HL-60 (cell line): Measurements from ENCODE around the gene LZTFL1.

Experiments
- DNase-seq, 2 experiments: peaks; one replicate each; pipeline ENCODE4 v3.0.0-alpha.2; 2010 to 2020; ENCODE audit warnings: low read depth in 1 of 2, low spot score in 1 of 2
- H3K27ac ChIP-seq: fragments of 250-450 bp; sonication (Bioruptor Pico); replicated peaks from 2 replicates; pipeline ENCODE4 v1.5.1; 2020; ENCODE audit warnings: mild to moderate bottlenecking, moderate library complexity
- H3K27me3 ChIP-seq: fragments of 250-450 bp; sonication (Bioruptor Pico); 2 replicates; pipeline ENCODE4 v1.5.1; 2021; ENCODE audit warnings: mild to moderate bottlenecking, moderate library complexity; ENCODE audit not compliant: insufficient read depth, poor library complexity, severe bottlenecking
- H3K4me3 ChIP-seq: replicated peaks from 2 replicates; pipeline ENCODE4 v1.5.1; 2011; ENCODE audit warnings: mild to moderate bottlenecking, control low read depth, low read length; ENCODE audit not compliant: insufficient read depth
- CTCF ChIP-seq: IDR thresholded peaks from one replicate; pipeline ENCODE4 v1.5.1; 2011; ENCODE audit warnings: low read length, control low read depth, inconsistent platforms; ENCODE audit not compliant: insufficient read depth
- GABPA ChIP-seq: IDR thresholded peaks from 2 replicates; pipeline ENCODE4 v1.6.1; 2012; ENCODE audit warnings: low read depth
- POLR2AphosphoS5 ChIP-seq: IDR thresholded peaks from 2 replicates; pipeline ENCODE4 v1.6.1; 2012; ENCODE audit warnings: low read depth
- REST ChIP-seq: IDR thresholded peaks from 2 replicates; pipeline ENCODE4 v1.6.1; 2012; ENCODE audit warnings: low read depth; ENCODE audit not compliant: insufficient replicate concordance
- SPI1 ChIP-seq: IDR thresholded peaks from 2 replicates; pipeline ENCODE4 v1.6.1; 2012; ENCODE audit warnings: low read depth, mild to moderate bottlenecking, borderline replicate concordance

LZTFL1 gene

GRCh38 chr3:45795882-45796765, 45.8 kb downstream of the LZTFL1 start, which contains the start of gene SLC6A20:
TSS of gene SLC6A20 (minus strand) at chr3:45796536. CDS start at chr3:45796419, 117 bp downstream.
- no peak within 1 kb of the TSS for H3K4me3 ChIP-seq
- DNase-seq: no peak
- H3K27me3 ChIP-seq: peaks cover 32% of the 10 kb centered on the region
- no peak within 1 kb of the TSS for H3K27ac ChIP-seq
- no peak for TF ChIP-seq CTCF
- TF ChIP-seq GABPA: no peak
- no peak for TF ChIP-seq SPI1
- no peak for TF ChIP-seq REST
- no peak for TF ChIP-seq POLR2AphosphoS5

- no peak overlapping the region for H3K4me3 ChIP-seq
- DNase-seq: no peak
- TF ChIP-seq CTCF (no peak), POLR2AphosphoS5 (no peak), GABPA (no peak), SPI1 (no peak), REST (no peak)
- H3K27ac ChIP-seq: no peak overlapping the region
- H3K27me3 ChIP-seq: peaks cover 32% of the 10 kb centered on the region
Observed at GRCh38 chr3:45795509-45795881, 46.4 kb downstream of the LZTFL1 start.

GRCh38 chr3:45794660-45795059, 47.3 kb downstream of the LZTFL1 start:
- no peak overlapping the region for H3K4me3 ChIP-seq
- peaks cover 32% of the 10 kb centered on the region for H3K27me3 ChIP-seq
- TF ChIP-seq SPI1 (no peak), CTCF (no peak), REST (no peak), POLR2AphosphoS5 (no peak), GABPA (no peak)
- no peak for DNase-seq
- no peak overlapping the region for H3K27ac ChIP-seq
